K562 (cell line): ENCODE data around the gene SETD5. TPM values are rescaled to one million over a fixed set of nuclear protein-coding genes. Genes with fewer than 3 reads are reported as not detected.

Source experiments
- ARNT ChIP-seq, 2 experiments: fragments of 450-650 bp; IDR thresholded peaks; 2 replicates each; pipeline ENCODE4 v1.6.1; 2016; ENCODE audit warnings: mild to moderate bottlenecking in 1 of 2
- ATF3 ChIP-seq, 2 experiments: fragments of 450-650 bp in 1 of 2; sonication (generic) in 1 of 2; formaldehyde crosslinking in 1 of 2; IDR thresholded peaks in 1 of 2; conservative IDR thresholded peaks in 1 of 2; 2 replicates each; pipeline versions ENCODE4 v1.6.1 to v1.8.1; 2016 to 2023; ENCODE audit warnings: mild to moderate bottlenecking in 2 of 2, moderate library complexity in 2 of 2, inconsistent platforms in 1 of 2, missing genetic modification reagents in 1 of 2
- ERF ChIP-seq: fragments of 450-650 bp; formaldehyde crosslinking; IDR thresholded peaks from 2 replicates; pipeline ENCODE4 v1.4.0; 2020; ENCODE audit warnings: mild to moderate bottlenecking, mixed read lengths
- POLR2AphosphoS2 ChIP-seq: IDR thresholded peaks from 2 replicates; pipeline ENCODE4 v1.6.1; 2012; ENCODE audit warnings: low read length, improper control_type of control experiment
- SMAD4 ChIP-seq: fragments of 250-450 bp; sonication (Bioruptor Pico); conservative IDR thresholded peaks from 2 replicates; pipeline ENCODE4 v1.8.0; 2021; ENCODE audit warnings: inconsistent platforms, mild to moderate bottlenecking, moderate library complexity
- ZNF146 ChIP-seq: IDR thresholded peaks from one replicate; pipeline ENCODE4 v1.6.1; 2018; ENCODE audit warnings: missing compliant biosample characterization; ENCODE audit not compliant: unreplicated experiment
- ZNF408 ChIP-seq: fragments of 250-450 bp; sonication (Bioruptor Pico); IDR thresholded peaks from 2 replicates; pipeline ENCODE4 v1.4.0; 2020; ENCODE audit warnings: low read depth, mild to moderate bottlenecking, moderate library complexity
- ZNF586 ChIP-seq: fragments of 450-650 bp; formaldehyde crosslinking; conservative IDR thresholded peaks from 2 replicates; pipeline ENCODE4 v1.4.0; 2020; ENCODE audit warnings: mild to moderate bottlenecking, moderate library complexity
- polyA plus RNA-seq, 8 experiments: library from polyadenylated mRNA; depleted of rRNA in 4 of 8; stranded (reverse) in 5 of 8; unstranded in 3 of 8; fragments of >200 nt; fragmentation: Nextera tagmentation in 2 of 8; fragmentation: Illumina TruSeq in 1 of 8; extraction: Ambion mirVana in 2 of 8; extraction: Trizol in 1 of 8; gene quantifications; 2 replicates each; pipeline versions ENCODE4 v1.2.1 to v1.2.3, GENCODE V29; 2011 to 2014; ENCODE audit warnings: inconsistent platforms in 1 of 8, missing spikeins in 1 of 8
- total RNA-seq, 7 experiments: library from RNA; depleted of rRNA in 6 of 7; stranded (reverse); fragments of >200 nt in 6 of 7; fragmentation: Illumina TruSeq in 2 of 7; extraction: Trizol in 2 of 7; gene quantifications; 2 replicates each; pipeline versions ENCODE4 v1.2.1 to v1.2.3, GENCODE V29; 2011 to 2021; ENCODE audit warnings: low replicate concordance in 1 of 7
- TF ChIP-seq, protein P1 (sequence below): fragments of 450-650 bp; IDR thresholded peaks from 2 replicates; pipeline ENCODE4 v1.6.1; 2017; ENCODE audit warnings: mild to moderate bottlenecking, moderate library complexity

The SETD5 gene
- total and polyA plus RNA-seq, 9 of the 15 experiments (the other 6 are each of a cell fraction or from before 2014, with no cell fraction given): 20.8 to 135 (median 87.2) TPM

- TF ChIP-seq ATF3 (IDR thresholded peaks at IDR 0.05) (no peak), ATF3 (CRISPR knock-in tag; conservative IDR thresholded peaks at IDR 0.05) (no peak), ZNF408 (CRISPR knock-in tag) (no peak), SMAD4 (CRISPR knock-in tag) (no peak), ARNT (IDR thresholded peaks at IDR 0.05) (no peak), POLR2AphosphoS2 (no peak), ERF (CRISPR knock-in tag) (no peak), ZNF146 (CRISPR knock-in tag) (no peak), ZNF586 (CRISPR knock-in tag) (no peak)
- TF ChIP-seq, protein P1, sequence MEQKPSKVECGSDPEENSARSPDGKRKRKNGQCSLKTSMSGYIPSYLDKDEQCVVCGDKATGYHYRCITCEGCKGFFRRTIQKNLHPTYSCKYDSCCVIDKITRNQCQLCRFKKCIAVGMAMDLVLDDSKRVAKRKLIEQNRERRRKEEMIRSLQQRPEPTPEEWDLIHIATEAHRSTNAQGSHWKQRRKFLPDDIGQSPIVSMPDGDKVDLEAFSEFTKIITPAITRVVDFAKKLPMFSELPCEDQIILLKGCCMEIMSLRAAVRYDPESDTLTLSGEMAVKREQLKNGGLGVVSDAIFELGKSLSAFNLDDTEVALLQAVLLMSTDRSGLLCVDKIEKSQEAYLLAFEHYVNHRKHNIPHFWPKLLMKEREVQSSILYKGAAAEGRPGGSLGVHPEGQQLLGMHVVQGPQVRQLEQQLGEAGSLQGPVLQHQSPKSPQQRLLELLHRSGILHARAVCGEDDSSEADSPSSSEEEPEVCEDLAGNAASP: no peak
Observed at GRCh38 chr3:9380014-9380413, 17.4 kb upstream of the SETD5 start (continued).
